Astrocyte of the cerebellum (primary cell): ENCODE measurements around the gene AMPD3.

Experiments used
- DNase-seq: peaks from one replicate; pipeline ENCODE4 v3.0.0-alpha.2; 2011; ENCODE audit warnings: low read depth
- H3K4me3 ChIP-seq: 2 replicates; pipeline ENCODE4 v1.5.1; 2011; ENCODE audit warnings: mild to moderate bottlenecking, low read depth, low read length, moderate library complexity
- in situ Hi-C: cut with HindIII; loops from 2 replicates; pipeline ENCODE4 v1.10.0; 2017; ENCODE audit warnings: low sequenced_read_pairs
- TF ChIP-seq, protein P1 (sequence below): IDR thresholded peaks from 2 replicates; pipeline ENCODE4 v1.5.1; 2012; ENCODE audit warnings: low read length, low read depth, moderate library complexity, mild to moderate bottlenecking; ENCODE audit errors: missing control alignments

Gene AMPD3

DNA sequence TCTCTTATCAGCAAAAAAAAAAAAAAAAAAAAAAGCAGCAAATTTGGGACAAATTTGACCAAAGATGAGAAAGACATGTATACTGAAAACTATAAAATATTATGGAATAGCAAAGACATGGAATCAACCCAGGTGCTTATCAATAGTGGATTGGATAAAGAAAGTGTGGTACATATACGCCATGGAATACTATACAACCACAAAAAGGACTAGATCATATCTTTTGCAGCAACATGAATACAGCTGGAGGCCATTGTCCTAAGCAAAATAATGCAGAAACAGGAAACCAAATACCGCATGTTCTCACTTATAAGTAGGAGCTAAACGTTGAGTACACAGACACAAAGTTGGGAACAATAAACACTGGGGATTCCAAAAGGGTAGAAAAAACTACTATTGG, 87.7 kb downstream of the AMPD3 start:
- DNase-seq: no peak
- in situ Hi-C loops: no loop called here
- TF ChIP-seq, protein P1, sequence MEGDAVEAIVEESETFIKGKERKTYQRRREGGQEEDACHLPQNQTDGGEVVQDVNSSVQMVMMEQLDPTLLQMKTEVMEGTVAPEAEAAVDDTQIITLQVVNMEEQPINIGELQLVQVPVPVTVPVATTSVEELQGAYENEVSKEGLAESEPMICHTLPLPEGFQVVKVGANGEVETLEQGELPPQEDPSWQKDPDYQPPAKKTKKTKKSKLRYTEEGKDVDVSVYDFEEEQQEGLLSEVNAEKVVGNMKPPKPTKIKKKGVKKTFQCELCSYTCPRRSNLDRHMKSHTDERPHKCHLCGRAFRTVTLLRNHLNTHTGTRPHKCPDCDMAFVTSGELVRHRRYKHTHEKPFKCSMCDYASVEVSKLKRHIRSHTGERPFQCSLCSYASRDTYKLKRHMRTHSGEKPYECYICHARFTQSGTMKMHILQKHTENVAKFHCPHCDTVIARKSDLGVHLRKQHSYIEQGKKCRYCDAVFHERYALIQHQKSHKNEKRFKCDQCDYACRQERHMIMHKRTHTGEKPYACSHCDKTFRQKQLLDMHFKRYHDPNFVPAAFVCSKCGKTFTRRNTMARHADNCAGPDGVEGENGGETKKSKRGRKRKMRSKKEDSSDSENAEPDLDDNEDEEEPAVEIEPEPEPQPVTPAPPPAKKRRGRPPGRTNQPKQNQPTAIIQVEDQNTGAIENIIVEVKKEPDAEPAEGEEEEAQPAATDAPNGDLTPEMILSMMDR: no peak
- no peak overlapping the region for H3K4me3 ChIP-seq

DNA sequence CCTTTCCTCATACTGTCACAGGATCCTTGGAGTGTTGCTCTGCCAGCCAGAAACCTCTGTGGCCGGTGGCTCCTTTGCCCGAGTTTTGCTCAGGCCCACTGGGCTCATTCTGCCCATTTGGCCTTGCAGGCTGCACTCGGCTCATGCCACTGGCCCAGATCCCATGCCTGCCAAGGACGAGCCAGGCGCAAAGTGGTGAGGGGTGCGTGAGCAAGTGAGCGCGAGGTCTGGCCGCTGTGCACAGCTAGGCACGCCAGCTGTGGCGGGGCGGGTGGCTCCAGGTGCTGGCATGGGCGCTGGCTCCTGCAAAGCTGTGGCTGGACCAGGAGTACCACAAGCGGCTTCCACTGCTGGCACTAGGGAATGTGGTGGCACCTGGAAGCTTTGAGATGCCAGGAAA, 88.7 kb downstream of the AMPD3 start:
- DNase-seq: no peak
- in situ Hi-C loops: no loop called here
- TF ChIP-seq, protein P1: no peak
- H3K4me3 ChIP-seq: no peak overlapping the region

DNA sequence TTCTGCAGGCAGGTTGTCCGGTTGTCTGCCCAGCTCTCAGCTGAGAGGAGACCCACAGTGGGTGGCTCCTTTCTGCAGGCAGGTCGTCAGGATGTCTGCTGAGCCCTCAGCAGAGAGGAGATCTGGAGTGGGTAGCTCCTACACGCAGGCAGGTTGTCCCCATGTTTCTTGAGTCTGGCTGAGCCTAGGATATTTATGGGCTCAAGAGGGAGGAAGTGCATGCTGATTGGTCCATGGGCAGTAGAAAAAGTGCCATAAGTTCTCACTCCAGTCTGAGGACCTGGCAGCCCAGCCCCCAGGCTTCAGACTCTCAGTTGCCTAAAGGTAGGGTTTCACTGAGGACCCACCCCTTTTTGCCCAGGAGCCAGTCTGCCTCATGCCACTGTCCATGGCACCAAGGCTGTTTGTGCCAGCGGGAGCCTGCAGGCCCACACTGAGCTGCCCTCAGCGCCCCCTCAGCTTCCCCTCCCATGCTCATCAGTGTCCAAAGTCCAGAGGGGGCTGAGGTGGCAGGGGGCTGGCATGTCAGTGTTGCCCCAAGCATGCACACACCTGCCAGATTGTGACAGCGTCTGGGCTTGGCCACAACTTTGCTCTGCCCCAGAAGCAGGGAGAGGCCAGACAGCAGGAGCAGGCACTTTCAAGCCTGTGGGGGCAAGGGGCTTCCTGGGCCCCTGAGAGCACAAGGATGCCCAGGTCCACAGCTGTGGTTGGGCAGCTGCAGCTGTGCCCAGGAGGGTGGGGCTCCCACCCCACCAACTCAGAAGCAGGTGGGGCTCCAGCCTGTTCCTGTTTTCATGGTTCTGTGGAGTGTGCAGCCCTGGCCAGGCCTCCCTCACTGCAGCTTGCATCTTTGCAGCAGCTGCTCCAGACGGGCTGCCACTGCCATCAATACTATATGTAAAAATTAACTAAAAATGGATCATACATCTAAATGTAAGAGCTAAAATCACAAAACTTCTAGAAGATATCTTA, 89.7 kb downstream of the AMPD3 start:
- in situ Hi-C loops: no loop called here
- TF ChIP-seq, protein P1: no peak
- no peak for DNase-seq
- H3K4me3 ChIP-seq: no peak overlapping the region

DNA sequence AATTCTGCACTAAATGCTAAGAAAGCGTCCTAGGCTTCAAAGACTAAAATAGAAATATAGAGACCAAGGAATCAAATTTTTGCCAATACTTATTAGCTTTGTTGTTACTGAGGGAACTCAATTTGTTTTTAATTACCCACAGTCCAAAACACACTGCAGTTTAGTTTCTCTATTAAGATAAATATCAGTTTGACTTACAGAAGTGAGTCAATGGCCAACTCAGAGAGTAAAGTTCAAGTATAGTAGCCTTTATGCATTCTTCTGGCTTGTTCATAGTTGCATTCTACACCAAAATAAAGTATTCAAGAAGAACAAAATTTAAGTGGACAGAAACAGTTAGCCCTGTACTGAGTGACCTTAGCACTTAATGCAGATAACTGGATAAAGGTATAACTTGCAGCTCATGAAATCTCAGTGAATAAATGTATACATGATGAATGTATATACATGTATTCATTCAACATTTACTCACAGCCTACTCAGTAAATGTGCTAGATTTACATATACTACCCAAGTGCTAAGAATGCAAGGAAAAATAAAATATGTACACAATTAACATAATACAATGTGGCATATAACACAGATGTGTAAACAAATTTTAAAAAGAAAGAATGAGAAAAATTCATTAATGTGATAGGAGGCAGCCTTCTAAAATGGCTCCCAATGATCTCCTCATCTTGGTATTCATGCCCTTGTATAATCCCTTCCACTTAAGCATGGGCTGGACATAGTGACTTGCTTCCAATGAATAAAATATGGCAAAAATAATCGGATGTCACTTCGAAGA, 95.6 kb downstream of the AMPD3 start:
- in situ Hi-C loops: no loop called here
- DNase-seq: no peak
- no peak overlapping the region for H3K4me3 ChIP-seq
- TF ChIP-seq, protein P1: no peak

DNA sequence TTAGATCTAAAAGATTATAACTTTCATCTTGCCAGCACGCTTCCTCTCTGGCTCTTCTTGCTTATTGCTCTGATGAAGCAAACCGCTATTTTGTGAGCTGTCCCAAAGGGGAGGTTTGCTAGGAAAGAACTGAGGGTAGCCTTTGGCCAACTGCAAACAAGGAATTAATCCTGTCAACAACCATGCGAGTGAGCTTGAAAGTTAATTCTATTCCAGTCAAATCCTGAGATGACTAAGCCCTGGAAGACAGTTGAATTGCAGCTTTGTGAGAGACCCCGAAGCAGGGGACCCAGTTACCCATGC, 96.2 kb downstream of the AMPD3 start:
- in situ Hi-C loops: no loop called here
- DNase-seq: no peak
- no peak overlapping the region for H3K4me3 ChIP-seq
- TF ChIP-seq, protein P1: no peak

DNA sequence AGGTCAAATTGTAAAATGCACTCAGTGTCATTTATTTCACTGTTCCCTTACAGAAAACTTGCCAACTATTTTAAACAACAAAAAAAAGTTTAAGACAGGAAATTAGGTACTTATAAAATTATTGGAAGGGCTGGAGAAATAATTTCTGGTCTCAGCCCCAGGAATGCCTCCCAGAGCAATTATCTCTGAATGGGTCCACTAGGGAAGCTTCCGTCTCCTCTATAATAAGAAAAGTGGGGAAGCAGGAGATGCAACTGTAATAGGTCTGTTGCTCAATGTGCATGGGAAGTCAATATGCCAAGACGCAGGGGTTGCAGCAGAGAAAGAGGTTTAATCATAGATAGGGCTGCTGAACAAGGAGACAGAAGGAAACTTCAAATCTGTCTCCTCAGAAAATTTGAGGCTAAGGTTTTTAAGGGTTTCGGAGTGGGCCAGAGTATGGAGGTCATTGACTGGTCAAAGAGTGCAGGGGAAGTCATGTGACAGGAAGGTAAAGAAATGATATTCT, 96.8 kb downstream of the AMPD3 start:
- no peak for DNase-seq

More for the DNA sequence above, 96.8 kb downstream of the AMPD3 start:
- TF ChIP-seq, protein P1: no peak
- in situ Hi-C loops: no loop called here
- H3K4me3 ChIP-seq: no peak overlapping the region
